ENCODE results near the gene ZFAND2B.
A peak's percentile ranks its signal among the peaks of the same experiment; 100 is the strongest.

The ZFAND2B gene, protein sequence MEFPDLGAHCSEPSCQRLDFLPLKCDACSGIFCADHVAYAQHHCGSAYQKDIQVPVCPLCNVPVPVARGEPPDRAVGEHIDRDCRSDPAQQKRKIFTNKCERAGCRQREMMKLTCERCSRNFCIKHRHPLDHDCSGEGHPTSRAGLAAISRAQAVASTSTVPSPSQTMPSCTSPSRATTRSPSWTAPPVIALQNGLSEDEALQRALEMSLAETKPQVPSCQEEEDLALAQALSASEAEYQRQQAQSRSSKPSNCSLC

DNA sequence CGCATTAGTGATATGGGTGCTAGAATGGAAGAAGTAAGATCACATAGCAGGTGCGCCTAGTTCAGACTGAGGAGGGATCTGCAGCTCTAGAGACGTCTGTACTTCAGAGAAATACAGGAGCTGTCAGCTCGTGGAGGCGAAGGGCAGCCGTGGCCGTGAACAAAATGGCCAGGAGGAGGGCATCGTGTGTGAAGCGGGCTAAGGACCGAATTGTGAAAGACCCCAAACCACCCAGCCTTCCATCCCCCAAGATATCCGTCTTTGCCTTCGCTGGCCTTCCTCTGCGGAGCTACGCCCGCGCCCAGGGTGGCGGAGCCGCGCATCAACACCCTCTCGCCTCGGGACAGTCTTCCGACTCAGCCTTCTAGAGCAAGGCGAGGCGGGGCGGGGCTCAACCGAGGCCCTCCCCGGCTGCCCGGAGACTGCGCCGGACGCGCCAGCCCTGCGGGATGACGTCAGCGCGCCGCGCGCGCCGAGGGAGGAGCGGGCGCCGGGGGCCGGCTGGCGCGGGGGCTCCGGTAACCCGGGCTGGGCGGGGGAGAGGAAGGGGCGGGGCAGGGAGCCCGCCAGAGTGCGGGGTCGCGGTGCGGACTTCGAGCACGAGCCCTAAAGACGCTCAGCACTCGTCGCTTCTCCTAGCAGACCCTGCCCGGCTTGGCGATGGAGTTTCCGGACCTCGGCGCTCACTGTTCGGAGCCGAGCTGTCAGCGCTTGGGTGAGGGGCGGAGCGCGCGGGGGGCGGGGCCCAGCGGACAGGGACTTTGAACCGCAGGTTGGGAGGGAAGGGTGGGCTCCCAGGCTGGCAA, at the start of gene ZFAND2B:
Gene ZFAND2B, plus strand, starts transcription at position 455 of the 806 bp plus-strand sequence. Its CDS starts 206 bp downstream, at position 661.
- peak; percentile 97 for DNase-seq

DNA sequence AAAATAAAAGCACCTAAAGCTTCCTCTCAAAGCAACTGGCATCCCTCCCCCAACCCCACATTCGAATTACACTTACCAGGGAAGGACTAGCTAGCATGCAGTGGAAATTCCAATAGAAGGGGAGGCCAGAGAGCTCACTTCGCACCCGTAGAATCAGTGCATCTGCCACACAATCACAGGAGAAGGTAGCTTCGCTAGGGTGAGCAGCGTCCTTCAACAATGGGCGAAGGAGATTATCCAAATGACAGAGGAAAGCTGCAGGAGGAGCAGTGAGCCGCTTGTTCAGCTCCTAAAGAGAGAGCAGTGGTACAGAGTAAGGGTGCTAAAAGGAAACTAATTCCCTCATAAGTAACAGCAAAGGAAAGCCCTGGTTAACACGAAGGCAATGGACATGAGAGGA, 49.2 kb upstream of the ZFAND2B start:
- no peak for DNase-seq

DNA sequence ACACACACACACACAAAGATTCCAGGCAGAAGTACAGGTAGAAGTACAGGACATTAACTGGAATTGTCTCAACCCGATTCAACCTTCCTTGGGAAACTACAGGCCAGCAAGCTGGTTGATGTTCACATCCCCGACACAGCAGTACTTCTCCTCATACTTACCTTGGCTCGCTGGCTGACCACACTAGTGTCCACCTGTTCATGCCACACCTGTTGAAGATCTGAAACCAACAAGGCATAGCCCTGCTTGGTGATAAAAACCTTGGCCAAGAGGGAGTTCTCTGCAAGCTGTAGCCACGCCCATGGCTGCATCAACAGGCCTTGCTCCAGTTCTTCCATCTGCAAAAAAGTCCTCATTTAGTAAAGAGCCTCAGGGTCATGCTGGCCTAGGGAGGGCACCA, 48.6 kb upstream of the ZFAND2B start:
- DNase-seq: no peak

GRCh38 chr2:219158586-219158985, 48.0 kb upstream of the ZFAND2B start:
- no peak for DNase-seq

DNA sequence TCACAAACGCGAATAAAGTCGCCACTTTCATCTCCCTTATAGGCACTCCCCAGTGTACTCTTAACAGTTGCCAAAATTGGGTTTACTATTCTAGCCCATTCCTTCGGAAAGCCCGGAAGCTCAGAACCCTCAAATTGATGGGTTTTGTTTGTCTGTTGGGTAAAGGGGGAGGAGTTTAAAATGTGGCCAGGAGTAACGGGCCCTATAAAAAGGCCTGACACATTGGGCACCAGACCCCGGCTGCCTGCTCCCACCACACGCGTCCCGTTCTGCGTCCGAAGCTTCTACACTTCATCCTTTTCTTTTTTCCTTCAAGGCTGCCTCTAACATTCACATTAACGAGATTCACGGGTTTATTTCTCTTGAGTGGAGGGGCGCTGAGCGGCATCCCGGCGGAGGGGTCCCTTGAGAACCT, 46.8 kb upstream of the ZFAND2B start:
- DNase-seq: no peak

DNA sequence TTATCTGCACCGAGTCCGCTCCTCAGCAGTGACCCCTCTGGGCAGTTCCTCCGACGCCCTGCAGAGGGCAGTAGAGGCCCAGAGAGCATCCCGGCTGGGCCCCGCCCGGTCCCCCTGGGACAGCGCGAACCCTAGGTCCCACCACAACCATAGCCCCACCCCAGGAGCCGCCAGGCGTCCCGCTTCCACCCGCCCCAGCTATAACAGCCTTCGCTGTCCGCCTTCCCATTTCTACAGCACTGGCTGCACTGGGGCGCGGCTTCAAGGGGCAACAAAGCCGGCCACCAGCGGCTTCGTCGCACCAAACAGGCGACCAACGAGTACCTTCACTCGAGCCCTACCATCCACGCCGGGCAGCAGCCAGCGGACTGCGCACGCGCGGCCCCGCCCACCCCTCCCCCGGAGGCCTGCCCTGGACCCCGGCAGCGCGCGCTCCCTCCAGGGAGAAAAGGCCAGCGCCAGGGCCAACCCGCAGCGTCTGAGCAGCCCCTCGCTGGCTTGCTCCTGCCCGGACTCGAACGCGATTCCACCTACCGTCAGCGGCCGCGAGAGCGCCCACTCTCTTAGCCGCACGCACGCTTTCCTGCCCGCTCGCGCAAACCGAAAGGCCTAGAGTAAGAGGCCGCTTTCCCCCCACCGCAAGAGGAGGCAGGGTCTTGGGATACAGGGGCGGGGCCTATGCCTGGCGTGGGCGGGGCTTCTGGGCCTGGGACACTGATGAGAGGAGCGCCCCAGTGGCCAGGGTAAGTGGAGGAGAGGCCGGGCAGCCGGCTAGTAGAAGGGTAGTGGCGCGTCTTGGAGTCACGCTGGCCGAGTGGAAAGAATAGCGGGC, 46.2 kb upstream of the ZFAND2B start, which contains the start of gene NHEJ1:
Gene NHEJ1, minus strand, starts transcription at position 630 of the 832 bp plus-strand sequence. CDS start 2,453 bp downstream, outside the sequence.
- DNase-seq: peak; percentile 97

- no peak for DNase-seq
Observed at GRCh38 chr2:219161097-219161496, 45.5 kb upstream of the ZFAND2B start.

GRCh38 chr2:219163156-219163555, 43.4 kb upstream of the ZFAND2B start:
- DNase-seq: no peak

- DNase-seq: no peak
Observed at GRCh38 chr2:219165058-219165911, 41.3 kb upstream of the ZFAND2B start.

- DNase-seq: no peak
Observed at GRCh38 chr2:219167997-219168396, 38.6 kb upstream of the ZFAND2B start.

DNA sequence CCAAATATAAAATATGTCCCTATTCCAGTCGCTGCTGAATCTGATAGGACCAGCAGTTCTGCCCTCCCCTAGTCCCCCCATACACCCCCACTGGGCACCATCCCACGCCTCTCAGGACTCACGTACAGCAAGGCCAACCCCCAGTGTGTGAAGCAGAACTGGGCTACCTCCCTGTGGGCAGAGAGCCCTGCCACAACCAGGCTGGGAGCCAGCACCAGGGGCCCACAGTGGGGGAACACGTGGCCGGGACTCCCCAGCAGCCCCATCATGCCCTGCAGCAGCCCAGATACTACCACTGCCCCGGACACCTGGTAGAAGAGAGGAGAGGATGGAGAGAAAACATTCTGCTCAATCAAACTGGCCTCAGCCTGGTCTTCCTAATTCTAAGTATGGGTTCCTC, 38.1 kb upstream of the ZFAND2B start:
- no peak for DNase-seq

- no peak for DNase-seq
Observed at GRCh38 chr2:219168932-219169331, 37.6 kb upstream of the ZFAND2B start.

GRCh38 chr2:219169930-219170654, 36.5 kb upstream of the ZFAND2B start, which contains the start of gene SLC23A3:
SLC23A3 (minus strand) TSS chr2:219170029; CDS start chr2:219169984, 45 bp downstream.
- no peak for DNase-seq

- DNase-seq: no peak
Observed at GRCh38 chr2:219171231-219171651, 35.3 kb upstream of the ZFAND2B start.

DNA sequence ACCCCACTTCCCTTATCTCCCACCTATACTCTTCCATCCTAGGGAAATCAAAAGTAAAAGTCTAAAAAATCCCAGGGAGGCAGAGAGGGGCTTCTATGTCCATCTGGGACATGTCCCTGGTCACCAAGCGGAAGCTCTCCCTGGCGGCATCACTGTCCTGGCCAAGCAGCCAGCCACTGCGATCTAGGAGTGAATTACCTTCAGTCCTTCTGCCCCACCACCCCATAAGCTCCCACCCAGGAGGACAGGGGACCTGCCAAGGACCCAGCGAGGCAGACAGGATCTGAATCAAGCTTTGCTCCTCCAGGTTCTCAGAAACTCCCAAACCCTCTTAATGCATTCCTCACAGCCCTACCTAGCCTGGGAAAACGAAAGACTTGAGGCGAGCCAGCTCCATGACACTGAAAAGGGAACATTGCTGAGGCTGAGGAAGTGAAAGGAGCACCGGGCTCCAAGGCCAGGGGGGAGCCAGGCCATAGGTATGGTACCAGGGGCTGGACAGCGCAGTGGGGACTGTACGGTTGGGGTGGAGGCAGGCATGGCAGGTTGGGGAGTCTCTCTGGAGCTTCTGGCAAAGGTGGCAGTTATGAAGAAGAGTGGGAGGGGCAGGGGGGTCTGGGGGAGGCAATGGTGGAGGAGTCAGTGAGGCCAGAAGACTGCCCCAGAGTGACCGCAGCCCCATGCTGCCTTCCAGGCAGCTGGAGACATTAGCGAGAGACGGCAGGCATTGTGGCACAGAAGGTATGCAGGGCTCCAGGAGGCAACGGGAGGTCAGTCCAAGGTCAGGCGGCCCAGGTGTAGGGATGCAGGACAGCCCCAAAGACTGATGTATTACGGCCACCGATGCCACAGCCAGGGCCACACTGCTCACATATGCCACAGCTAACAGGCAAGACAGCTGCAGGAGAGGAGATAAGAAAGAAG, 34.1 kb upstream of the ZFAND2B start:
- peak; percentile 32 for DNase-seq

GRCh38 chr2:219173176-219173575, 33.4 kb upstream of the ZFAND2B start:
- peak; percentile 41 for DNase-seq

GRCh38 chr2:219174146-219174545, 32.4 kb upstream of the ZFAND2B start:
- DNase-seq: no peak

- no peak for DNase-seq
Observed at GRCh38 chr2:219174801-219175200, 31.8 kb upstream of the ZFAND2B start.

- DNase-seq: no peak
Observed at GRCh38 chr2:219175486-219175885, 31.1 kb upstream of the ZFAND2B start.
